Esophagus muscularis mucosa (tissue), 4 donors: ENCODE data around the gene COMT. TPM values are rescaled to one million over a fixed set of nuclear protein-coding genes. Genes with fewer than 3 reads are reported as not detected.

ENCODE experiments used
- DNase-seq: peaks from one replicate; pipeline ENCODE4 v3.0.0-alpha.2; 2017; ENCODE audit errors: extremely low spot score
- H3K27ac ChIP-seq, 4 donors: fragments of 200-600 bp; sonication (generic); replicated peaks in 1 of 4; 1 replicate in 3 of 4; 2 replicates in 1 of 4; pipeline ENCODE4 v1.5.1; 2016 to 2019; ENCODE audit warnings: mild to moderate bottlenecking in 1 of 4
- H3K27me3 ChIP-seq, 4 donors: fragments of 200-600 bp; sonication (generic); one replicate each; pipeline versions ENCODE4 v1.5.1 to v1.6.0; 2016 to 2019
- H3K36me3 ChIP-seq, 4 donors: fragments of 200-600 bp; sonication (generic); one replicate each; pipeline ENCODE4 v1.5.1; 2016 to 2019
- H3K4me1 ChIP-seq, 4 donors: fragments of 200-600 bp; sonication (generic); one replicate each; pipeline ENCODE4 v1.5.1; 2016 to 2019
- H3K4me3 ChIP-seq, 4 donors: fragments of 200-600 bp; sonication (generic); 1 replicate in 2 of 4; 2 replicates in 2 of 4; pipeline ENCODE4 v1.5.1; 2016 to 2019; ENCODE audit warnings: mild to moderate bottlenecking in 4 of 4, moderate library complexity in 1 of 4
- H3K9me3 ChIP-seq, 4 donors: fragments of 200-600 bp; sonication (generic); 1 replicate in 3 of 4; 2 replicates in 1 of 4; pipeline ENCODE4 v1.5.1; 2016 to 2019
- CTCF ChIP-seq, 3 experiments: fragments of 200-600 bp in 2 of 3; fragments of 450-650 bp in 1 of 3; sonication (generic) in 2 of 3; IDR thresholded peaks; one replicate each; pipeline ENCODE4 v1.5.1; 2017 to 2019; ENCODE audit warnings: antibody characterized with exemption in 3 of 3, mild to moderate bottlenecking in 2 of 3, moderate library complexity in 1 of 3
- EP300 ChIP-seq: sonication (generic); formaldehyde crosslinking; IDR thresholded peaks from one replicate; pipeline ENCODE4 v1.6.1; 2017; ENCODE audit warnings: antibody characterized with exemption
- POLR2A ChIP-seq: fragments of 450-650 bp; IDR thresholded peaks from one replicate; pipeline ENCODE4 v1.6.1; 2017; ENCODE audit warnings: antibody characterized with exemption, moderate library complexity, mild to moderate bottlenecking, low read depth
- POLR2AphosphoS5 ChIP-seq, 2 donors: sonication (generic); formaldehyde crosslinking; IDR thresholded peaks; one replicate each; pipeline ENCODE4 v1.6.1; 2017; ENCODE audit warnings: antibody characterized with exemption in 2 of 2
- WGBS: methylation state at CpG from one replicate; pipeline ENCODE4 v1.1.5; 2018; 5-methylcytosine and 5-hydroxymethylcytosine counted together
- intact Hi-C: fragments of 100-400 bp; cut with DNase I; formaldehyde crosslinking; loops from one replicate; pipeline ENCODE4 v1.15.1; 2023
- total RNA-seq, 4 donors: library from RNA; depleted of rRNA; stranded (reverse); fragments of >200 nt; gene quantifications; one replicate each; pipeline versions ENCODE4 v1.1.0 to v1.2.1, GENCODE V29; 2016

The COMT gene
- total RNA-seq, 4 donors from 2014 or later: 141 to 231 (median 196) TPM

- no peak for DNase-seq
These were observed 38.5 kb upstream of the COMT start for GRCh38 chr22:19903031-19903430.

GRCh38 chr22:19903513-19903912 is 38.1 kb upstream of the COMT start:
- no peaks in the 10 kb centered on the region for H3K4me1 ChIP-seq
- no peak for DNase-seq
- 81% methylated on average over 8 of the region's 12 CpGs for WGBS
- no peaks in the 10 kb centered on the region for H3K9me3 ChIP-seq
- no peak for TF ChIP-seq EP300
- no peak for TF ChIP-seq POLR2AphosphoS5 (IDR thresholded peaks at IDR 0.05)
- TF ChIP-seq POLR2A: no peak
- TF ChIP-seq CTCF (IDR thresholded peaks at IDR 0.05): no peak
- H3K4me3 ChIP-seq: no peak overlapping the region
- intact Hi-C loops: no loop called here
- no peaks in the 10 kb centered on the region for H3K27me3 ChIP-seq
- no peak overlapping the region for H3K27ac ChIP-seq
- H3K36me3 ChIP-seq: peaks cover 15 to 92% (median 45%) of the 10 kb centered on the region in 4 donors

More at GRCh38 chr22:19903031-19903430, 38.5 kb upstream of the COMT start:
- H3K4me1 ChIP-seq: no peaks in the 10 kb centered on the region
- H3K27ac ChIP-seq: no peak overlapping the region
- WGBS: 91% methylated on average over 9 of the region's 9 CpGs
- no peak overlapping the region for H3K4me3 ChIP-seq
- intact Hi-C loops: no loop called here
- no peaks in the 10 kb centered on the region for H3K27me3 ChIP-seq
- TF ChIP-seq POLR2A: no peak
- no peak for TF ChIP-seq CTCF (IDR thresholded peaks at IDR 0.05)
- TF ChIP-seq EP300: no peak
- TF ChIP-seq POLR2AphosphoS5 (IDR thresholded peaks at IDR 0.05): no peak
- H3K36me3 ChIP-seq: peaks cover 10 to 92% (median 43%) of the 10 kb centered on the region in 4 donors
- H3K9me3 ChIP-seq: no peaks in the 10 kb centered on the region

- 93% methylated on average over 4 of the region's 16 CpGs for WGBS
- intact Hi-C loops: no loop called here
- no peak overlapping the region for H3K4me3 ChIP-seq
These were observed 37.3 kb upstream of the COMT start for GRCh38 chr22:19904174-19904856.

GRCh38 chr22:19904935-19905334 is 36.6 kb upstream of the COMT start:
- Histone ChIP-seq H3K27me3 (no peaks in the 10 kb centered on the region), H3K9me3 (no peaks in the 10 kb centered on the region), H3K36me3 (peaks cover 16 to 83% (median 38%) of the 10 kb centered on the region in 4 donors), H3K4me1 (peaks cover 0 to 2% (median 1%) of the 10 kb centered on the region in 4 donors), H3K4me3 (no peak overlapping the region), H3K27ac (no peak overlapping the region)
- intact Hi-C loops: no loop called here
- TF ChIP-seq CTCF (IDR thresholded peaks at IDR 0.05) (no peak), POLR2A (no peak), EP300 (no peak), POLR2AphosphoS5 (IDR thresholded peaks at IDR 0.05) (no peak)
- 91% methylated on average over 7 of the region's 7 CpGs for WGBS
- DNase-seq: no peak

More at GRCh38 chr22:19904174-19904856, 37.3 kb upstream of the COMT start:
- no peaks in the 10 kb centered on the region for H3K9me3 ChIP-seq
- TF ChIP-seq POLR2A (no peak), CTCF (IDR thresholded peaks at IDR 0.05) (no peak), EP300 (no peak), POLR2AphosphoS5 (IDR thresholded peaks at IDR 0.05) (no peak)
- H3K27ac ChIP-seq: no peak overlapping the region
- no peaks in the 10 kb centered on the region for H3K4me1 ChIP-seq
- peaks cover 16 to 87% (median 40%) of the 10 kb centered on the region in 4 donors for H3K36me3 ChIP-seq
- DNase-seq: no peak
- no peaks in the 10 kb centered on the region for H3K27me3 ChIP-seq
